ENCODE measurements around the gene CGB7.

- TF ChIP-seq, protein P1, sequence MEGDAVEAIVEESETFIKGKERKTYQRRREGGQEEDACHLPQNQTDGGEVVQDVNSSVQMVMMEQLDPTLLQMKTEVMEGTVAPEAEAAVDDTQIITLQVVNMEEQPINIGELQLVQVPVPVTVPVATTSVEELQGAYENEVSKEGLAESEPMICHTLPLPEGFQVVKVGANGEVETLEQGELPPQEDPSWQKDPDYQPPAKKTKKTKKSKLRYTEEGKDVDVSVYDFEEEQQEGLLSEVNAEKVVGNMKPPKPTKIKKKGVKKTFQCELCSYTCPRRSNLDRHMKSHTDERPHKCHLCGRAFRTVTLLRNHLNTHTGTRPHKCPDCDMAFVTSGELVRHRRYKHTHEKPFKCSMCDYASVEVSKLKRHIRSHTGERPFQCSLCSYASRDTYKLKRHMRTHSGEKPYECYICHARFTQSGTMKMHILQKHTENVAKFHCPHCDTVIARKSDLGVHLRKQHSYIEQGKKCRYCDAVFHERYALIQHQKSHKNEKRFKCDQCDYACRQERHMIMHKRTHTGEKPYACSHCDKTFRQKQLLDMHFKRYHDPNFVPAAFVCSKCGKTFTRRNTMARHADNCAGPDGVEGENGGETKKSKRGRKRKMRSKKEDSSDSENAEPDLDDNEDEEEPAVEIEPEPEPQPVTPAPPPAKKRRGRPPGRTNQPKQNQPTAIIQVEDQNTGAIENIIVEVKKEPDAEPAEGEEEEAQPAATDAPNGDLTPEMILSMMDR (IDR thresholded peaks at IDR 0.05), result no peak
- TF ChIP-seq ZFX (IDR thresholded peaks at IDR 0.05; ENCODE audit: borderline replicate concordance), result no peak
These were observed 40.4 kb downstream of the CGB7 start, which contains the start of gene LHB for GRCh38 chr19:49017041-49017665.
